Right cardiac atrium (tissue), 5 donors: ENCODE results near the gene OR6B2. TPM values are rescaled to one million over a fixed set of nuclear protein-coding genes. Genes with fewer than 3 reads are reported as not detected.
A peak's percentile ranks its signal among the peaks of the same experiment; 100 is the strongest.

Experiments
- ATAC-seq, 2 donors: fragments of 200-7000 bp; cut with Tn5 transposase; one replicate each; pipeline versions ENCODE4 v1.8.0 to v1.9.1; 2020; ENCODE audit warnings: moderate library complexity in 2 of 2, mild to moderate bottlenecking in 1 of 2
- DNase-seq, 3 donors: peaks; one replicate each; pipeline ENCODE4 v3.0.0-alpha.2; 2020
- H3K27ac ChIP-seq: one replicate; pipeline ENCODE4 v1.5.1; 2013; ENCODE audit warnings: mild to moderate bottlenecking, low read length, control low read depth, moderate library complexity
- H3K27me3 ChIP-seq: one replicate; pipeline ENCODE4 v1.6.1; 2013; ENCODE audit not compliant: control insufficient read depth, insufficient read depth
- H3K4me1 ChIP-seq: one replicate; pipeline ENCODE4 v1.6.1; 2013; ENCODE audit warnings: low read length; ENCODE audit not compliant: control insufficient read depth, insufficient read depth
- H3K4me3 ChIP-seq: one replicate; pipeline ENCODE4 v1.5.1; 2013; ENCODE audit warnings: low read length, control low read depth
- H3K9me3 ChIP-seq: one replicate; pipeline ENCODE4 v1.6.1; 2013; ENCODE audit warnings: low read length; ENCODE audit not compliant: control insufficient read depth
- WGBS: extraction: QIAGEN DNeasy Blood & Tissue Kit; methylation state at CpG from one replicate; pipeline ENCODE4 v1.1.7; 2013; 5-methylcytosine and 5-hydroxymethylcytosine counted together
- intact Hi-C, 4 donors: fragments of 100-400 bp; cut with DNase I; formaldehyde crosslinking; loops; one replicate each; pipeline versions ENCODE4 v1.11.0 to v1.14.0; 2022 to 2023
- polyA plus RNA-seq: library from polyadenylated mRNA; stranded (reverse); fragments of 200-250 nt; gene quantifications from one replicate; pipeline ENCODE4 v1.2.3, GENCODE V29; 2013
- total RNA-seq, 4 donors: library from RNA; stranded (reverse); fragmentation: NEBNext Ultra II Directional; extraction: Animal tissue kit (Norgen Biotek cat#: 25700); gene quantifications; one replicate each; pipeline ENCODE4 v1.2.1, GENCODE V29; 2021
- donor health status: healthy with polysubstance abuse.
- donor health status: DM: no; HTN: yes; CAD: no.
- donor health status: DM: no; HTN: no; CAD: no.
- donor health status: DM: no; HTN: yes; CAD: no; lungs with severe emphysema.
- donor health status: DM: yes; HTN: yes; CAD: no.

OR6B2 gene
- total and polyA plus RNA-seq, 5 donors = not detected

- no peaks in the 10 kb centered on the region for H3K4me1 ChIP-seq
- intact Hi-C loops = no loop called here
- no peaks in the 10 kb centered on the region for H3K9me3 ChIP-seq
- no peak for DNase-seq
- no peak for ATAC-seq
- H3K27ac ChIP-seq = no peak overlapping the region
- no peaks in the 10 kb centered on the region for H3K27me3 ChIP-seq
- no peak overlapping the region for H3K4me3 ChIP-seq
Observed at GRCh38 chr2:240037358-240037757, 7.1 kb upstream of the OR6B2 start.

DNA sequence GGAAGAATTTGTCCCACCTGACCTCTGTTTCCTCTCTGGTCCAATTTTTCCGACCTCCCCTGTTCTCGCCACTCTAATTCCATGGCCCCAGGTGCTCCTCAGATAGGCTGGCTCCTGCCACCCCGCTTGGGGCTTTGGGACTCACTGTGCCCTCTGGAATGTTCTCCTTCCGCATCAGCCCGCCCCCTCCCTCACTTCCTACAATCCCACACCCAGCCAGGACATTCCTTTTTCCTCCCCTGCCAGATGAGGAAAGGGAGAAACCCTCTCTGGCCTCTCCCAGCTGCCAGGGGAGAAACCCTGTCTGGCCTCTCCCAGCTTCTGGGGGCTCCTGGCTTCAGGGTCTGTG lies 3.1 kb upstream of the OR6B2 start:
- Histone ChIP-seq H3K9me3 (no peaks in the 10 kb centered on the region), H3K27me3 (no peaks in the 10 kb centered on the region), H3K27ac (no peak overlapping the region), H3K4me1 (no peaks in the 10 kb centered on the region), H3K4me3 (no peak overlapping the region)
- DNase-seq (no peak), ATAC-seq (no peak)
- intact Hi-C loops = no loop called here
- WGBS = 25% methylated on average over 5 of the region's 5 CpGs

DNA sequence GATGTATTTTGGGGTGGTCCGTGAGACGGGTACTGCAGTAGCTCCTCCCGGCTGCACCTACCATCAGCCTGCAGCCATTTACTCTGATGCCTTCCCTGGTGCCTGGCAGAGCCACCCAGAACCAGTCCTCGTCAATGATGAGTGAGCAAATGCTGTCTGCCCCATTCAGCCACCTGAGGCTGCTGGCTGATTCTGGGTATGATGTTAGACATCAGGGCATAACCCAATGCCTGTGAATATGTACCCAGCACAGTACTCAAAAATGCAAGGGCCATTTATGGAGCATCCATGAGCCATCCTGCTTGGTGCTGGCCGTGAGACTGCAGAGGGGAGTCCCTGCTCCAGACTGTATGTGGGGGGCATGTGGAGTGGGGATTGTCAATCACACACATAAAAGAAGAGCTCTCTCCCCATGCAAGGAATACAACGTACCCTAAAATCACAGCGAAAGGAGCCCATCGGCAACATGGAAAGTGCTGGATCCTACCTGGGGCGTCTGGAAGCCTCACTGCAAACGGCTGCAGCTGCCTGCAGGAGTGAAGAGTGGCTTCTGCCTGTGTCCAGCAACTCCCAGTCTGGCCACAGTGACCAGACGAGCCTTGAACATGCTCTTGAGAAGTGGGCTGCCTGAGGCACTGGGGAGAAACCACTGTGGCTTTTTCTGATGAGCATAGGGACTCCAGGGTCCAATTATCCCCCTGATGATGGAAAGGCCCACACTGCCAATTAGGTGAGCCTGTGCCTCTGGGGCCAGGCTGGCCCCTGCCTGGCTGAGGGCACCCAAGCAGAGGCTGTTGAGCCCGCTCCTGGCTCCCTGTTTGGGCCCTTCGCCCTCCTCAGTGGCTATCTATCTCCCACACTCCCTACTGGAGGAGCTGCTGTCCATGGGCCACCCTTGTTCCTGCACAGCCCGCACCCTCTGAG lies 2.4 kb upstream of the OR6B2 start:
- intact Hi-C loops = no loop called here
- Histone ChIP-seq H3K4me3 (no peak overlapping the region), H3K27ac (no peak overlapping the region), H3K9me3 (no peaks in the 10 kb centered on the region), H3K27me3 (no peaks in the 10 kb centered on the region), H3K4me1 (no peaks in the 10 kb centered on the region)
- 67% methylated on average over 14 of the region's 14 CpGs for WGBS
- DNase-seq (peak in 1 of 3 donors; percentile 16), ATAC-seq (no peak)

DNA sequence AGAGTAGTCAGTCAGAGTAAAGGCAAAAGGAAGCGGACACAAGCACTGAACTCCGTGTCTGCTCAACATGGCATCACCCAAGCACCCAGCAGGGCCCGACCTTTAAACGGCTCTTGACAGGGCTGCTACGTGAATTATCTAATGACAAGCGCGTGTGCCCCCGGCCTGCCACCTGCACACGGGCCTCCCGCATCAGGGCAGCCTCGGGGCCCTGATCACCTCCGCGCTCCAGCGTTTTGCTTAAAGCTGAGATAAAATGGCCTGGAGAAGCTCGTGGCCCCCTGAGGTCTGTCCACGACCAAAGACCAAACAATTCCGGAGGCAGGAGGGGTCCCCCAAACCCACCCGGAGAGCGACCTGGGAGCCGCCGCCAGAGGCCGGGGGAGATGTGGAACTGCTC lies 5.5 kb downstream of the OR6B2 start:
- peak overlapping the region; percentile 22 for H3K27ac ChIP-seq
- ATAC-seq (peak in 1 of 2 donors; percentile 21), DNase-seq (no peak)
- H3K27me3 ChIP-seq = no peaks in the 10 kb centered on the region
- peak overlapping the region; percentile 83 for H3K4me3 ChIP-seq
- no peaks in the 10 kb centered on the region for H3K9me3 ChIP-seq
- WGBS = 1% methylated on average over 22 of the region's 22 CpGs
- intact Hi-C loops = no loop called here
- no peaks in the 10 kb centered on the region for H3K4me1 ChIP-seq

- 76% methylated on average over 9 of the region's 9 CpGs for WGBS
- ATAC-seq (no peak), DNase-seq (no peak)
- intact Hi-C loops = no loop called here
- no peaks in the 10 kb centered on the region for H3K9me3 ChIP-seq
- no peaks in the 10 kb centered on the region for H3K27me3 ChIP-seq
- H3K27ac ChIP-seq = no peak overlapping the region
- H3K4me1 ChIP-seq = no peaks in the 10 kb centered on the region
- H3K4me3 ChIP-seq = no peak overlapping the region
Observed at GRCh38 chr2:240023792-240024191, 6.4 kb downstream of the OR6B2 start.

- Histone ChIP-seq H3K27me3 (no peaks in the 10 kb centered on the region), H3K27ac (no peak overlapping the region), H3K4me3 (no peak overlapping the region), H3K4me1 (no peaks in the 10 kb centered on the region), H3K9me3 (no peaks in the 10 kb centered on the region)
- intact Hi-C loops = no loop called here
- WGBS = 56% methylated on average over 9 of the region's 9 CpGs
- DNase-seq = peak; percentile 59 to 85 (median 81)
- no peak for ATAC-seq
Observed at GRCh38 chr2:240021488-240022104, 8.6 kb downstream of the OR6B2 start.

DNA sequence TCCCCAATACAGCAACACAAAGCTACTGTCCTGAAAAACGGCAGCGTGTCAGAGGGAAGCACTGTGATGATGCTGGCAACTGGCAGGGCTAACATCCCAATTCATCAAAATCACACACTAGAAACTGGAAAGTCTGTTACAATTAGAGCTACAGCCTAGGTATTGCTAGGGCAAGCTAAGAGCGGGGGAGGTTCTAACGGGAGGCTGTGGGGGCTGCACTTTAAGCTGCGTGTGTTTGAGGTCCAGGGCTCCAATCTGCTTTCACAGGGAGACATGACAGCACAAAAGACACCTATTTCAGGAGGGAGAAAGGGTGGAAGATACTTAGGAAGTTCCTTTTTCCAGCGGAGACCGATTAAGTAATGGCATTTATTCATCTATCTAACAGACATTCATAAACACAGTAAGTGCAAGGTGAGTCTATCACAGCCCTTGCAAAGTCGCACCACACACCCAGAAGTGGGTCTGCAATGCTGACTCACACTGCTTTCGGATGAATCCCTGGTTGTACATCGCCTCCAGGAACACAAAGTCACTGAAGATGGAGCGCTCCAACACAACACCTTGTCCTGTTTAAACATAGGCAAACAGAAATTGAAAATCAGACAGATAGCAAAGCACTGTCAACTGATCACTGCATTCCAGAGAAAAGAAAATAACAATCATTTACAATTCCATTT lies 12.0 kb downstream of the OR6B2 start:
- ATAC-seq (no peak), DNase-seq (no peak)
- intact Hi-C loops = no loop called here
- no peak overlapping the region for H3K27ac ChIP-seq
- no peaks in the 10 kb centered on the region for H3K4me1 ChIP-seq
- WGBS = 92% methylated on average over 11 of the region's 11 CpGs
- no peaks in the 10 kb centered on the region for H3K27me3 ChIP-seq
- no peaks in the 10 kb centered on the region for H3K9me3 ChIP-seq
- no peak overlapping the region for H3K4me3 ChIP-seq

GRCh38 chr2:240014327-240014726 lies 15.9 kb downstream of the OR6B2 start:
- Histone ChIP-seq H3K27me3 (no peaks in the 10 kb centered on the region), H3K4me1 (no peaks in the 10 kb centered on the region), H3K4me3 (no peak overlapping the region), H3K9me3 (no peaks in the 10 kb centered on the region), H3K27ac (no peak overlapping the region)
- intact Hi-C loops = no loop called here
- no peak for DNase-seq
- no peak for ATAC-seq
- 95% methylated on average over 9 of the region's 9 CpGs for WGBS

- Histone ChIP-seq H3K4me3 (no peak overlapping the region), H3K9me3 (no peaks in the 10 kb centered on the region), H3K27ac (no peak overlapping the region), H3K27me3 (no peaks in the 10 kb centered on the region), H3K4me1 (no peaks in the 10 kb centered on the region)
- ATAC-seq (no peak), DNase-seq (no peak)
- 94% methylated on average over 1 of the region's 1 CpG for WGBS
- intact Hi-C loops = no loop called here
Observed at GRCh38 chr2:240013343-240013742, 16.9 kb downstream of the OR6B2 start.

DNA sequence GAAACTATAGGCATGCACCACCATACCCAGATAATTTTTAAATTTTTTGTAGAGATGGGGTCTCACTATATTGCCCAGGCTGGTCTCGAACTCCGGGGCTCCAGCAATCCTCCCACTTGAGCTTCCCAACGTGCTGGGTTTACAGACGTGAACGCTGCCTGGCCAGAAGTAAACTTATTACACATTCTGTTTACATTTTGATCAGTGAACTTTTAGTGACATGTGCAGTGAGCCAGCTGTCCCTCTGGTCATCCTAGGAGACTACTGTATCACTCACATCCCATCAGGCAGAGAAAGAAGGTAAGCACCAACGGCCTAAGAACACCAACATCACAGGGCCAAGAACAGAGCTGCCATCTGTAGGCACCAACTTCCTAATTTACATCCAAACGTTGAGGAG lies 27.2 kb downstream of the OR6B2 start:
- intact Hi-C loops = no loop called here
- no peaks in the 10 kb centered on the region for H3K9me3 ChIP-seq
- 83% methylated on average over 7 of the region's 7 CpGs for WGBS
- H3K4me3 ChIP-seq = no peak overlapping the region
- no peak for DNase-seq
- no peak overlapping the region for H3K27ac ChIP-seq
- H3K27me3 ChIP-seq = no peaks in the 10 kb centered on the region
- no peaks in the 10 kb centered on the region for H3K4me1 ChIP-seq
- no peak for ATAC-seq

DNA sequence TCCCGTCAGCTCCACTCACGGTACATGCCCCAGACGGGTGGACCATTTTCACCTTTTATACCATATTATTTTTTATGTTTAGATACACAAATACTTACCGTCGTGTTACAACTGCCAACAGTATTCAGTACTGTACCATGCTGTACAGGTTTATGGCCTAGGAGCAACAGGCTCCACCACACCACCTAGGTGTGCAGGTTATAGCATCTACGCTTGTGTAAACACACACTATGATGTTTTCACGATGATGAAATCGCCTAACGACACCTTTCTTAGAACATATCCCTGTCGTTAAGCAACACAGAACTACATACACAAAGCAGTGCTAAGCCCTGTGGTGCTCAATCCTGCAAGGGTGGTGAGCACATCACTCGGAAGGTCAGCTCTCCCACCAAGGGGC lies 29.6 kb downstream of the OR6B2 start:
- no peak for ATAC-seq
- WGBS = 92% methylated on average over 11 of the region's 11 CpGs
- DNase-seq = no peak
- Histone ChIP-seq H3K9me3 (no peaks in the 10 kb centered on the region), H3K4me3 (no peak overlapping the region), H3K4me1 (no peaks in the 10 kb centered on the region), H3K27me3 (no peaks in the 10 kb centered on the region), H3K27ac (no peak overlapping the region)
- intact Hi-C loops = no loop called here
